ENCODE measurements around the gene TNNT3.
"Not testable (repeated sequence)": the region's sequence is repeated elsewhere in the genome, so short reads cannot be mapped to it uniquely, and the experiment has no call there.

TNNT3 gene

DNA sequence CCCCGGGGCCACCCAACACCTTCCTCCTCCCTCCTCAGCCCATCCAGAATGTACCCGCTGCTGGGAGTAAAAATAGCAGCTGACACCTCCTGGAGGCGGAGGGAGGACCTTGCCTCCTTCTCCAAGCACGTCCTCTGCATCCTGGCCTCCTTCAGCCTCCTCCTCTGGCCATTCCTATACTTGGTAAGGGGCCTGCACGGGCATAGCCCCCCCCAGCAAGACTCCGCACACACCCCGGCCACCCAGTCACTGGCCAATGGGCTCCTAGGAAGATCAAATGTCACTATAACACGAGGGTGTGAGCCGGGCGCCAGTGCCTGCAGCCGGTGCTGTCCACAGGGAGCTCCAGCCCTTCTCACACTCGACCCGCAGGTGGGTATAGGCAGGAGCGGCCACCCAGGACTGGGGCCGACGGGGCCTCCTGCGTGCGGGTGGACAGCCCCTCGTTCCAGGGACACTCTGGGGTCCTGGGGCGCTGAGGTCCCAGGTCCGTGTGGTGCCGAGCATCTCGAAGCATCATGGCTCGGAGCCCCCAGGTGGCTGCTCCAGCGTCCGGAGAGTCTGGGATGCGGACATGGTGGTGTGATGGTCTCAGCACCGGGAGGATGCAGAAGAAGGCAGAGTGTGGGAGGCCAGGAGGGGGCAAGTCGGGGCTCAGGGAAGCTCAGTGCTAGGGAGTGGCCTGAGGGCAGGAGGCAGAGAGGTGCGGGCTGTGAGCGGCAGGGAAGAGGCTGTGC, at the start of gene TNNT3:
Gene TNNT3, plus strand, starts transcription at position 313 of the 737 bp plus-strand sequence. CDS start 3,172 bp downstream, outside the sequence.
- no peak for DNase-seq

DNA sequence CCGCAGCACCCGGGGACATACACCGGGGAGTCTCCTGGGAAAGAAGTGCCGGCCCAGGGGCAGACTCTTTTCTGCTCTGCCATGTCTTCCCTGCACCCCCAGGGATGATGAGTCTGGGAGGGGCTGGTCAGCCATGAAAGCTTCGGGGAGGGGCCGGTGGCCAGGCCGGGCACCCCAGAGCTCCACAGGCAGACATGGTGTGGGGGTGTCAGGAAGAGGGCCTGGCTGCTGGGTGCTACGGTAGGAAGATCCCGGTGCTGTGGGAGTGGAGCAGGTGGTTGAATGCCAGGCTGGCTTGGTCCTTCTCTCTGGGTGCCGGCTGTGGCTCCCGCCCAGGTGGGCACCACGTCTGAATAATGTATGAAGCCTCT, 49.2 kb upstream of the TNNT3 start:
- DNase-seq: no peak

DNA sequence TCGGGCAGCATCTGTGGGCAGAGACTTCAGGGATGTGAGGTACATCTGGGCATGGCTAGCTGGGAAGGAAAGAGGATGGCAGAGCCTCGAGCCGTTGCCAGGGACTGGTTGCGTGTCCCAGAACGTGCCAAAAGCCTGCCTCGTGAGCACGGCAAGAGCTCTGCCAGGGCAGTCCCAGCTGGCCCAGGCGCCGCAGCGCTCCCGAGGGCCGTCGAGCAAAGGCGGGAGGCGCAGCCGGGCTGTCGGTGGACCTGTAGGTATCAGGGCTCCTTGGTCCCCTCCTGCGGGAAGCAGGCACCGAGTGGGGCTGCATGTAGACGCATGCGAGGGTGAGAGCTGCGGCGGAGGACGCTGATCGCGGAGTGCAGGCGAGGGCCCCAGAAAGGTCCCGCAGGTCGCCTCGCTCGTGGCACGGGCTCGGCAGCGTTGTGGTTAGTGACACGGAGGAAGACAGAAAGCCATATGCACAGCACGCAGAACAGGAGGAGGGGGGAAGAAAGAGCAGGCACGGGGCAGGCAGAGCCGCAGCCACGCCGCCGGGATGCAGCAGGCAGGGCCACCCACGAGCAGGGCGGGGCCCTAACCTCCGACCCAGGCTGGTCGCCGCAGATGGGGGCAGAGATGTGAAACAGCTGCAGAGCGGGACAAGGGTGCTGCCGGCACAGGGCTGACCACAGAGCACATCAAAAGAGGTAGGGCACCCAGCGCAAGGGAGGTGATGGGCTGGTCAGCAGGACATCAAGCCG, 48.6 kb upstream of the TNNT3 start:
- no peak for DNase-seq

DNA sequence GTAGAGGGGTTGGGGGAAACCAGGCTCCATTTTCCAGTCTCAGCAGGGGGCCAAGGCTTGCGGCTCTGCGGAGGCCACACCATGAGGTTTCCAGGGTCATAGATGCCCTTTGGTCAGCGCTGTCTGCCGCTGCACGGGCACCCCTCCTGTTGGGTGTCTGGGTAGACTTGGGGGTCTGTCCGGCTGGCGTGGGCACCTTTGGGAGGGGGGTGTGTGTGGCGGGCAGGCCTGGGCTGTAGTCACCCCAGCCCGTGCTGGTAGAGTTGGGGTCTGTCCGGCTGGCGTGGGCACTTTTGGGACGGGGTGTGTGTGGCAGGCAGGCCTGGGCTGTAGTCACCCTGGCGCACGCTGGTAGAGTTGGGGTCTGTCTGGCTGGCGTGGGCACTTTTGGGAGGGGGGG, 48.0 kb upstream of the TNNT3 start:
- no peak for DNase-seq

DNA sequence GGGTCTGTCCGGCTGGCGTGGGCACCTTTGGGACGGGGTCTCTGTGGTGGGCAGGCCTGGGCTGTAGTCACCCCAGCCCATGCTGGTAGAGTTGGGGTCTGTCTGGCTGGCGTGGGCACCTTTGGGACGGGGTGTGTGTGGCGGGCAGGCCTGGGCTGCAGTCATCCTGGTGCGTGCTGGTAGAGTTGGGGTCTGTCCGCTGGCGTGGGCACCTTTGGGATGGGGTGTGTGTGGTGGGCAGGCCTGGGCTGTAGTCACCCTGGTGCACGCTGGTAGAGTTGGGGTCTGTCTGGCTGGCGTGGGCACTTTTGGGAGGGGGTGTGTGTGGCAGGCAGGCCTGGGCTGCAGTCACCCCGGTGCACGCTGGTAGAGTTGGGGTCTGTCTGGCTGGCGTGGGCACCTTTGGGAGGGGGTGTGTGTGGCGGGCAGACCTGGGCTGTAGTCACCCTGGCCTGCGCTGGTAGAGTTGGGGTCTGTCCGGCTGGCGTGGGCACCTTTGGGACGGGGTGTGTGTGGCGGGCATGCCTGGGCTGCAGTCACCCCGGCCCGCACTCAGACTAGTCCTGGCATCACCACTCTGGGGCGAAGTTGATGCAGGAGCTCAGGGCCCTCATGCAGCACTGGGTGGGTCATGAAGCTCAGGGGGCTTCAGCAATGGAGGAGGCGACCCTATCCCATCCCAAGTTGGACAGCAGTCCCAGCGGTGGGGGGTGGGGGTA, 47.1 kb upstream of the TNNT3 start:
- DNase-seq: no peak

DNA sequence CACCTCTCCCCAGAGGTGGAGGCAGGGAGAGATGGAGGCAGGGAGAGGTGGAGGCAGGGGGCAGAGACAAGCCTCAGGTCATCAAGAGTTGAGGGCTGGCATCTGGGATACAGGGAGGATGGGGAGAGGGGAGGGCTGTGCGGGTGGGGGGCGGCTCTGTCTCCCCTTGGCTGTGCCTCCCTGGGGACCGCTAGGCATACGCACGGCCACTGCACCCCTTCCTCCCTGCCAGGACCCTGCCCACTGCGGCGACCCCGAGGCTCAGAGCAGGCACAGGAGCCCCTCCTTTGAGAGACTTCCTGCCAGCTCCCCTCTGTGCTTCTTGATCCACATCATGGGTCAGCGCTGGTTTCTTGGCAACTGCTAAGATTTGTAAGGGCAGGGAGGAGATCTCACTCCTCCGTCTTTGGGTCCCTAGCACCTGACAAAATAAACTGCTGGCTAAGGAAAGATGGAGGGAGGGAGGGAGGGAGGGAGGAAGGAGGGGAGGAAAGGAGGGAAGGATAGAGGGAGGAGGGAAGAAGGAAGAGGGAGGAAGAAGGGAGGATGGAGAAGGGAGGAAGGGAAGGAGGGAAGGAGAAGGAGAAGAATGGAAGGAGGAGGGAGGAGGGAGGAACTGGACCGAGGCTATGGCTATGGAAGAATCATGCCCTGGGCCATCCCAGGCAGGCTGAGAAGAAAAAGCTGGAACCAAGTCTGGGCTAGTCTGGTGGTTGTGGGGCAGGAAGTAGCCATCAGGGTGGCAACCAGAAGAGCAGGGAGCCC, 46.3 kb upstream of the TNNT3 start:
- DNase-seq: no peak

DNA sequence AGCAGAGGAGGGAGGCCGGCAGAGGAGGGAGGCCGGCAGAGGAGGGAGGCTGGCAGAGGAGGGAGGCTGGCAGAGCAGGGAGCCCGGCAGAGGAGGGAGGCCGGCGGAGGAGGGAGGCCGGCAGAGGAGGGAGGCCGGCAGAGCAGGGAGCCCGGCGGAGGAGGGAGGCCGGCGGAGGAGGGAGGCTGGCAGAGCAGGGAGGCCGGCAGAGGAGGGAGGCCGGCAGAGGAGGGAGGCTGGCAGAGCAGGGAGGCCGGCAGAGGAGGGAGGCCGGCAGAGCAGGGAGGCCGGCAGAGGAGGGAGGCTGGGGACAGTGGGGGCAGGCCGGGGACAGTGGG, 45.7 kb upstream of the TNNT3 start:
- not testable (repeated sequence) for DNase-seq

DNA sequence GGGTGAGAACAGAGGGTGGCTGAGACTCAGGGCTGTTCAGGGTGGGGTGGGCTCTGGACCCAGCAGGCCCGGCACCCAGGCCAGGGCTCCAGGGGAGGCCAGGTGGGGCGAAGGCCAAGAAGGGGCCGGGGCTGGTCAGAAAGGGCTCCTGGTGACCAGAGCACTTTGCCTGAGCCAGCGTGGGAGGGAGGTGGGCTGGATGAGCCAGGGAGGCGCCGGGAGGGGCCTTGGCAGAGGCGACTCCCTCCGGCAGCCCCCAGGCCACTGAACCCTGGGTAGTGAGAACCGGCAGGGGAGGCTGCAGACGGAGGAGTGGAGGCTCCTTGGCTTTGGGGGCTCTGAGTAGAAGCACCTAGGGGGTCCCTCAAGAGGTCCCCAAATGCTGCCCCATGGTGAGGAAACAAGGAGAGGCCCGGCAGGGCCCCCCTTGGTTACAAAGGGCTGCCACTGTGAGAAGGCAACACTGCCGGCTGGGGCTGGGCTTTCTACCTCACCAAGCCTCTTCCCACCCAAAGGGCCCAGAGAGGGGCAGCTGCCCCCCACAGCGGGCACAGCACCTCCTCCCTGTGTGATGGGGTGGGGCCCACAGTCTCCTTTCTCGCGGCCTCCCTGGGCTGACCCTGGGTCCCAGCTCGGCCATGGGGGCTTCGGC, 44.9 kb upstream of the TNNT3 start:
- not testable (repeated sequence) for DNase-seq

DNA sequence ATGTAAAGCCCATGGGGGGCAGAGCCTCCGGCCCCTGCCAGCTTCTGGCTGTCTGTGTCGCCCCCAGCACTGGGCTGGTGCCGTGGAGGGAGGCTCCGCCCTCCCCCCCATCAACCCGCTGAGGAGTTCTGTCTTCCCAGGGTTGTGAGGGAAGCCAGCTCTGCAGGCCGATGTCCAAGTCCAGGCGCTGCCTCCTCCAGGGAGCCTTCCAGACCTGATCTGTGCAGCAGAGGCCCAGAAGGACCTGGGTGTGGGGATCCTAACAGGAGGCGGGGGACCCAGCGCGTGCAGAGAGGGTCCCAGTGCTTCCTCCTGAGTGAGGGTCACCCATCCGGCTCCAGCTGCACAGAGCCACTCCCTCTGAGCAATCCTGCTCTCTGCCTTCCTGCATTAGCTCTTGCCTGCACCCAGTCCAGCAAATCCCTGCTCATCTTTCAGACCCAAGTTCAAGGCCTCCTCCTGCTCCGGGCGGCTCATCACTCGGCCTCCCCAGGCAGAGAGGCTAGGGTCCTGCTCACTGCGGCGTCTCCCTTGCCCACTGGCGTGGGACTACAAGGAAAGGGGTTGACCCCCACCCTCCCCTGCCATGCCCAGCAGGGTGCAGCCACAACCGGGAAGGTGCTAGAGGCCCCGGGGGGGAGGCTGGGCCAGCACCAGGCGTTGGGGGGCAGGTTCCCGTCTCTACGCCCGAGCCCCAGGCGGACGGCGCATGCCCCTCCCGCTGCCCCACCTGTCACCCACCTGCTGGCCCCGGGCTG, 44.2 kb upstream of the TNNT3 start:
- DNase-seq: no peak

DNA sequence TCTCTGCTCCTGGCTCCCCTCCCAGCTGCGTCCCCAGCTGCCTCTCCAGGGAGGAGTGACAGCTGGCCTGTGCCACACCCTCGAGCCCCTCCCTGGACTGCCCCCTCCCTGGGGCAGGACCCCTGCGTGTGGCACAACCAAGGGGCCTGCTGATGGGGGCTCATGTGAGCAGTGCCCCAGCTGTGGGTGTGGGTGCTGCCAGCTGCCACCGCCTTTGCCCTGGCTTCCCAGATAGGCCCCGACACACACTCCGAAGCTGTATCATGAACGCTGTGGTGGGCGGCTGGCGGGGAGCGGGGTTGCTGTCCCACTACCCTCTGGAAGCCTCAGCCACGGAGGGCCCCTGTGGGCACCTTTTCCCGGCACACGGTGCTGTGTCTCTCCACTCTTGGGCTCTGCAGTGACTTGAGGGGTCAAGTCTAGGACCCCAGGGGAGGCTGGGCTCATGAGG, 43.6 kb upstream of the TNNT3 start:
- DNase-seq: not testable (repeated sequence)

DNA sequence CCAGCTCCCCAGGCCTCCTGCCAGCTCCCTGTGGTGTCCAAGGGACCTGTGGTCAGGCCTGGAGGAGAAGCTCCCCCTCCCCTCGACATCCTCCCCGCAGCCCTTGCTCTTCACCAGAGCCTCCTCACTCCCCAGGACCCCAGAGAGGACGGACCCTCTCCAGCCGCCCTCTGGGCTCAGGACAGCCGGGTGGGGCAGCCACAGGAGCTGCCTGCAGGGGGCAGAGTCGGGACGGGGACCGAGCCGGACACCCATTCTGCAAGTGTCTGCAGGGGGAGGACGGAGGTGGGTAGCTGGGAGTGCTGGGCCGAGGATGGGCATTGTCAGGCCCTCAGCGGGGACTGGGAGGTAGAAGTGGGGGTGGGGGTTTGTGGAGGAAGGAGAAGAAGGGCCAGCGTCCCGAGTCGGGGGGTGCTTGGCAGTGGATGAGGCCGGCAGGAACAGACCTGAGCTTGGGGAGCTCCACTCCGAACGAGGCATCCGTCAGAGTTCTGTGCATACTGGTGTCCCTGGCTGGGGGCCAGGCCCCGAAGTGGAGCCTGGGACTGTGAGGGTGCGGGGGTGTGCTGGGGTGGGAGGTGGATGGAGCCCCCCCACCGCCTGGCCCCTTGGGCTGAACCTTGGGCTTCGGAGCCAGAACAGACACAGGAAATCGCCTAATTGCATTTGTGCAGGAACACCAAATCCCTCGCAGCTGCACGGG, 43.0 kb upstream of the TNNT3 start:
- DNase-seq: no peak

DNA sequence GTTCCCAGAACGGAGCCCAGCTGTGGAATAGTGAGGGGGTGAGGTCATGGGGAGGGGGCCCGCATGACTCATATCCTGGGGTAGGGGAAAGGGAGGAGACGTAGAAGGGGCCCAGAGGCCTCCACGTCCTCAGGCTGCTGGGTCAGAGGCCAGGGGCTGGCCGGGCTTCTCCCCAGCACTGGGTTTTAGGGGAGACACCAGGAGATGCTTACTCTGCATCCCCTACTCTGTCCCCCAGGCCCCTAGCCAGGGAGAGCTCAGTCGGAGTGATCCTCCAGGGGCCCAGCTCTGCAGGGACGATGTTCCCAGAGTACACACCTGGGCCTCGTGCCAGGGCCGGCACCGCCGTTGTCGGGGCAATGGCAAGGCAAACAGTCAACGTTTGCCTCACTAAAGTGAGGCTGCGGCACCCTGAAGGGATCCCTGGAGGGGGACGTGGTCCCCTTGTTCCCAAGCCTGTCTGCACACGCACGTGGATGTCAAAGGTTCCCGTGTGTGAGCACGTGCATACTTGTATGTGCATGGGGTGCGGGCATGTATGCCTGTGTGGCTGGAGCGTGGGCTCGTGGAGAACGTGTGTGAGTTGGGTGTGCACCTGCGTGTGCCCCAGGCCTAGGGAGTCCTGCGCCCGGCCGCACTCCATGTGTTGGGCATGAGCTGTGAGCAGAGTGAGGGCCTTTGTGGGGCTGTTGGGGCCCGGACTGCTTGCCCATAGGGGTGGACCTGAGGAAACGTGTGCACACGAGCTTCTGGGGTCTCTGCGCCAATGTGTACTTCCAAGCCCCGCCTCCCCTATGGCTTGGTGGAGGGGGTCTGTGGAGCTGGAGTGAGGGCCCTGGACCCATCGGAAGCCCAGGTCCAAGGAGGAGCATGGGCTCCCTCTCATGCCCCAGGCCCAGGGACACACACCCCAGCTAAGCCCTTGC, 42.0 kb upstream of the TNNT3 start:
- DNase-seq: no peak

DNA sequence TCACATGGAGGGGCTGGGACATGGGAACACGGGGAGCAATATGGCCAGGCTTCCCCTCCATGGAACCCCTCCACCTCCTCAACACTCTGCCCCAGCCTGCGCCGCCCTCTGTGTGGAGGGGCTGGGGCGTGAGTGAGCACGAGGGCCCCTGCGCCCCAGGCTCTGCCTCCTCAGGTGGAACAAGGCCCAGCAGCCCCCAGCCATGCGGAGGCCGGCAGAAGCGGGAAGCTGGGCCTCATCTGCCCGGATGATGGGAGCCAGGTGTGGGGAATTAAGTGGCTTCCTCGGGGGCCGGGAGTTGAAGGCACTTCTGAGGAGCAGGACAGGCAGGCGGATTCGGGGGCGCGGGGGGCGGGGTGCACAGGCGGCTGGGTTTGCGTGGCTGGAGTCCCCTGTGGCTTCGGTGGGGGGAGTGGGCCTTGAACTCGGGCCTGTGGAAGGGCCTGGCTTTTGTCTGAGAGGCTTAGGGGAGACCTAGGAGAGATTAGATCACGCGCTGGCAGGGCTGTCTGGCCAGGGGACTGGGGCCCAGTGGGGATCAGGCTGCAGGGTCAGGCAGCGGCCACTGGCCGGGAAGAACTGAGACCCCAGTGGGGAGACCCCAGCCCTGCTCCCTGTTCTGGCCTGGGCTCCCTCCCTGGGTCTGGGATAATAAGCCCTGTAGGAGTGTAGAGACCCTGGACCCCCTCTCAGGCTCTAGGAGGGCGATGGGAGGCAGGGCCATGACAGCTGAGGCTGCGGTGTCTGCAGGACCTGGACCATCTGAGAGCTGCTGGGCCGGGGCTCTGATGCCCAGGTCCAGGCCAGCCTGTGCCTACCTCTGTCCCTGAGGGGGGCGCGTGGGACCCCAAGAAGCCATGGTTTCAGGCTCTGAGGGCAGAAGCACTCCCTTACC, 41.1 kb upstream of the TNNT3 start:
- DNase-seq: no peak

DNA sequence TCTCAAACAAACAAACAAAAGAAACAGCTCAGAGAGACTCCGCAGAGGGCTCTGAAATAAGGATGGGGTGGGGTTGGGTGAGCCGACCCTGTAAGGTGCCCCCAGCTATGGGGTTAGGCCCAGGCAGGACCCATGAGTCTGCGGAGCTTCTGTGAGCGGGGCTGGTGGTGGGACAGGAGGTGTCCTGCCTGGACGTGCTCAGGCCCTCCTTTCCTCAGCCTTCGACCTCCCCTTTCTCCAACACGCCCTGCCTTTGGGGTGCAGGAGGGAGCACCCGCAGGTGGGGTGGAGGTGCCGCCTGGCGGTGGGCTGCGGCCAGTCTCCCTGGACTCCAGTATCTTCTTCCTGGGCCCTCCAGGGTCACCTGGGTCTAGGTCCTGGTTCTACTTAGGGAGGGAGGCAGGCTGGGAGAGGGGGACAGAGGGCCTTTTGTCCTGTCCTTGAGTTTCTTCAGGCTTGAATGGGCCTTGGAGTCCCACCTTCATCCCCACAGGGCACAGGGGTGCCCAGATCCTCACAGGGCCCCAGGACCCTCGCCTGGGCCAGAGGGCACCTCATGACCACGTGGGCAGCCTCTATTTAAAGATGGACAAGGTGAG, 40.1 kb upstream of the TNNT3 start:
- DNase-seq: no peak

DNA sequence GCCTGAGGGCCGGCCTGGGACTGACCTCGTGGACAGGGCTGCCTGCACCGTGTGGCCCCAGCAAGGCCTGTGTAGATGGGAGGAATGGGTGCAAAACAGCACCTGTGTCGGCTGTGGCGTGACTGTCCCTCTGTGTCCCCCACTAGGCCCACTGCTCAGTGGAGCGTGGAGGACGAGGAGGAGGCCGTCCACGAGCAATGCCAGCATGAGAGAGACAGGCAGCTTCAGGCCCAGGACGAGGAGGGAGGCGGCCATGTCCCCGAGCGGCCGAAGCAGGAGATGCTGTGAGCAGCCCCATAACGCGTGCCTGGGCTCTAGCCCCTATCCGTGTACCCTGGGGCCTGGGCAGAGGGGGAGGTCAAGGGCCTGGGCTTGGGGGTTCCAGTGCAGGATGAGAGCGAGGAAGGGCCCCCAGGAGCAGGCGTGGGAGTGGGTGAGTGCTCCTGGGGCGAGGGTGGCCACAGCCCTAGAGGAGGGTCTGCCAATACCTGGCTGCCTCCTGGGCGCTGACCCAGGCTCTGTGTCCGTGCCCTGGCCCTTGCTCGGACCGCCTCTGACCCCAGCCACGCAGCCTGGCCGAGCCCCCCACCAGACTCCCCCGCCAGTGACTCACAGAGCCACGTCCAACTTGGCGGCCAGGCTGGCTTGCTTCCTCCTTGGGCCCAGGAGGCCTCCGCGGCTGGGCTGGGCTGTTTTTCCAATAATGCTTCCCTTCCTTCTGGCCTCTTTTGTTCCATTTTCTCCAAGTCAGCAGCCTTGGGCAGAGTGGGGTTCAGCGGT, 39.4 kb upstream of the TNNT3 start:
- DNase-seq: no peak

DNA sequence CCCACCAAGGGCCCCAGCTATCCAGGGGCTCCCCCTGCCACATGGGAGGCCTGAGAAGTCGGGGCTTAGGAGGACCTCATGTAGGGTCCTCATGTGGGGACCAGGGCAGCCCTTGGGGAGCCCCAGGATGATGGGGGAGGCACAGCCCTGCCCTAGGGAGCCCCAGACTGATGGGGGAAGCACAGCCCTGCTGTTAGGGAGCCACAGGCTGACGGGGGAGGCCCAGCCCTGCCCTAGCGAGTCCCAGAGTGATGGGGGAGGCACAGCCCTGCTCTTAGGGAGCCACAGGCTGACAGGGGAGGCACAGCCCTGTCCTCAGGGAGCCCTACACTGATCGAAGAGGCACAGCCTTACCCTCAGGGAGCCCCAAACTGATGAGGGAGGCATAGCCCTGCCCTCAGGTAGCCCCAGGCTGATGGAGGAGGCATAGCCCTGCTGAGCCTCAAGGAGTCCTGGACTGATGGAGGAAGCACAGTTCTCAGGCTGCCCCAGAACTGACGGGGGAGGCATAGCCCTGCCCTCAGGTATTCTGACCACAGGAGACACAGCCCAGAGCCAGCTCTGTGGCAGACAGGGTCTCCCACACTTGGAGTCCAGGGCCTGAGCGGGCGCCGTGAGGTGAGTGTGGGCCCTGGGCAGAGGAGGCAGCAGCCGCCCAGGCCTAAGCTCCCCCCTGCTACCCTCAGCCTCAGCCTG, 38.6 kb upstream of the TNNT3 start:
- no peak for DNase-seq
